A549 treated with ZK216348 at 1 μM for 4 hours (cell line): ENCODE measurements around the gene PGBD4. TPM values are rescaled to one million over a fixed set of nuclear protein-coding genes. Genes with fewer than 3 reads are reported as not detected.

Experiments used
- total RNA-seq: library from RNA; stranded (reverse); fragments of 200-300 nt; extraction: Qiagen RNA extraction; gene quantifications from 5 replicates; pipeline ENCODE4 v1.2.3, GENCODE V29; 2022; ENCODE audit warnings: low read depth

Gene PGBD4
- 1.1 to 1.8 TPM (median 1.6 TPM) in 5 replicates for total RNA-seq

GRCh38 chr15:34101366-34102174 is at the start of gene PGBD4, which contains the start of gene EMC7:
TSS of gene PGBD4 (plus strand) at chr15:34102083. CDS start at chr15:34102532, 449 bp downstream.
TSS of gene EMC7 (minus strand) at chr15:34101862. CDS start at chr15:34101839, 23 bp downstream.

Other genes with a start within 250 kb of the PGBD4 start
- gene CHRM5, start 133.6 kb upstream of the PGBD4 start, total RNA-seq = 0.07 TPM in 1 of 5 replicates, not detected in the others
- 22.9 to 27.2 TPM (median 25.7 TPM) in 5 replicates for gene AVEN, start 62.9 kb upstream of the PGBD4 start, total RNA-seq
- 128 to 146 TPM (median 137 TPM) in 5 replicates for gene EMC7, start 221 bp upstream of the PGBD4 start, total RNA-seq
- 25.4 to 35.0 TPM (median 31.4 TPM) in 5 replicates for gene KATNBL1, start 108.0 kb downstream of the PGBD4 start, total RNA-seq
- 175 to 203 TPM (median 184 TPM) in 5 replicates for gene EMC4, start 122.9 kb downstream of the PGBD4 start, total RNA-seq
- gene SLC12A6, start 235.7 kb downstream of the PGBD4 start, total RNA-seq = 3.8 to 7.0 TPM (median 5.9 TPM) in 5 replicates
- 511 to 617 TPM (median 553 TPM) in 5 replicates for gene NOP10, start 241.1 kb downstream of the PGBD4 start, total RNA-seq
- gene NUTM1, start 241.2 kb downstream of the PGBD4 start, total RNA-seq = not detected in 5 replicates